PC-3 (cell line): ENCODE results near the gene ADAMTSL2.

Experiments used
- CTCF ChIP-seq: fragments of 300-600 bp; sonication (generic); conservative IDR thresholded peaks from 2 replicates; pipeline ENCODE4 v1.5.1; 2017; ENCODE audit warnings: antibody characterized with exemption, low read depth, mild to moderate bottlenecking, low read length
- EZH2 ChIP-seq: fragments of 300-600 bp; sonication (generic); IDR thresholded peaks from one replicate; pipeline ENCODE4 v1.6.1; 2017; ENCODE audit warnings: antibody characterized with exemption, mild to moderate bottlenecking, low read length; ENCODE audit not compliant: unreplicated experiment
- EZH2phosphoT487 ChIP-seq: fragments of 300-600 bp; sonication (generic); IDR thresholded peaks from 2 replicates; pipeline ENCODE4 v1.6.1; 2018; ENCODE audit warnings: mild to moderate bottlenecking, antibody characterized with exemption, low read length, borderline replicate concordance

- TF ChIP-seq CTCF, result no peak
- TF ChIP-seq EZH2, result no peak
- TF ChIP-seq EZH2phosphoT487, result no peak
These were observed 40.3 kb downstream of the ADAMTSL2 start for GRCh38 chr9:133574771-133575170.
